ENCODE measurements around the gene MADCAM1. TPM values are rescaled to one million over a fixed set of nuclear protein-coding genes. Genes with fewer than 3 reads are reported as not detected.

The MADCAM1 gene
- total RNA-seq, 1 donor from 2014 or later: 0.37 TPM

DNA sequence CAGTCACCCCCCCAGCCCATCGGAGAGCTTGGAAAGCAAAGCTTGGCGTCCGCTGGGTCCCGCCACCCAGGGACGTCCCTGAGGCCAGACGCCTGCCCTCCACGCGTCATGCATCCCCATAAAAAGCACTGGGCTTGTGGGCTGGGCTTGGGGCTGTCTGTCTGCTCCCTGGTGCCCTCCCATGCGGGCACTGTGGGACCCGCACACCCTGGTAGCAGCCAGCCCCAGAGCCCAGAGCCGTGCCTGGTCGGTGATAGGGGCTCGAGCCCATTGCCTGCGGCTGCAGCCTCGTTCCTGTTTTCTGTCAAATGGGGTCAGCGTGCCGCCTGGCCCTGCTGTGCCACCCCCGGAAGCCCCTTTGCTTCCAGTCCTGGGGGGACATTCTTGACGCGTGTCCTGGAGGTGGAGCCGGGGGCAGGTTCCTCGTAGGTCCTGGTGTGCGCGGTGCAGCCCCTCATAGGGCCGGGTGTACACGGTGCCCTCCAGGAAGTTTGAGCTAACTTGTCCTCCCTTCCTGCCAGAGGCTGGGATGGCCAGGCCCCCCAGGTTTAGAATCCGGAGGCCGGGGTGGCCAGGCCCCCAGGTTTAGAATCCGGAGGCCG is 43.2 kb downstream of the MADCAM1 start:
- peak; percentile 19 for ATAC-seq
- DNase-seq: no peak
- intact Hi-C loops (cut with micrococcal nuclease): no loop called here

DNA sequence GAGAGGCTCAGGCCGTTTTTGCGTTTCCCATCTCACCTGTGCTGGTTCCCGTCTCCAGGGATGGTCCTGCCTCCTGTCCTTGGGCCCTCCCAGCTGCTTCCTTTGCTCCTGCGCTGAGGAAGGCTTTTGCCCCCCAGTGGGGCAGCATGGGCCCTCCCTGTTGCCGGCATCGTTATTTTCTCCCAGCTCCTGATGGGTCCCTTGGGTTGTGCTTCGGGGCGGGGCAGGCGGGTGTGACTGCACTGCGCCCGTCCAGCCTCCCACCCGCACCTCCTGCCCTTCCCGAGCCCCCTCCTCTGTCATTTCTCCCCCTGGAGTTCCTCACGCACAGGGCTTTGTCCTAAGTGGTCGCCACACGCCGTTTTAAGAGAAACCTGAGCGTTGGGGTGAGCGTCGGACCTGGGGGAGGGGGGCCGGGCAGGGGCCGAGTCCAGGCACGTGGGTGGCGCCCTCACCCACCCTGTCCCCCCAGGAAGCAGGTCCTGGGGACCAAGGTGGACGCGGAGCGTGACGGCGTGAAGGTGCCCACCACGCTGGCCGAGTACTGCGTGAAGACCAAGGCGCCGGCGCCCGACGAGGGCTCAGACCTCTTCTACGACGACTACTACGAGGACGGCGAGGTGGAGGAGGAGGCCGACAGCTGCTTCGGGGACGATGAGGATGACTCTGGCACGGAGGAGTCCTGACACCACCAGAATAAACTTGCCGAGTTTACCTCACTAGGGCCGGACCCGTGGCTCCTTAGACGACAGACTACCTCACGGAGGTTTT is 44.8 kb downstream of the MADCAM1 start:
- DNase-seq (no peak), ATAC-seq (no peak)
- intact Hi-C loops (cut with micrococcal nuclease): no loop called here

DNA sequence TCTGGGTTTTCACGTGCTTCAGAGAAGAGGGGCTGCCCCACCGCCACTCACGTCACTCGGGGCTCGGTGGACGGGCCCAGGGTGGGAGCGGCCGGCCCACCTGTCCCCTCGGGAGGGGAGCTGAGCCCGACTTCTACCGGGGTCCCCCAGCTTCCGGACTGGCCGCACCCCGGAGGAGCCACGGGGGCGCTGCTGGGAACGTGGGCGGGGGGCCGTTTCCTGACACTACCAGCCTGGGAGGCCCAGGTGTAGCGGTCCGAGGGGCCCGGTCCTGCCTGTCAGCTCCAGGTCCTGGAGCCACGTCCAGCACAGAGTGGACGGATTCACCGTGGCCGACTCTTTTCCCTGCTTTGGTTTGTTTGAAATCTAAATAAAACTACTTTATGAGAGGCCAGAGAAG is 45.4 kb downstream of the MADCAM1 start:
- intact Hi-C loops (cut with micrococcal nuclease): no loop called here
- ATAC-seq (no peak), DNase-seq (no peak)

DNA sequence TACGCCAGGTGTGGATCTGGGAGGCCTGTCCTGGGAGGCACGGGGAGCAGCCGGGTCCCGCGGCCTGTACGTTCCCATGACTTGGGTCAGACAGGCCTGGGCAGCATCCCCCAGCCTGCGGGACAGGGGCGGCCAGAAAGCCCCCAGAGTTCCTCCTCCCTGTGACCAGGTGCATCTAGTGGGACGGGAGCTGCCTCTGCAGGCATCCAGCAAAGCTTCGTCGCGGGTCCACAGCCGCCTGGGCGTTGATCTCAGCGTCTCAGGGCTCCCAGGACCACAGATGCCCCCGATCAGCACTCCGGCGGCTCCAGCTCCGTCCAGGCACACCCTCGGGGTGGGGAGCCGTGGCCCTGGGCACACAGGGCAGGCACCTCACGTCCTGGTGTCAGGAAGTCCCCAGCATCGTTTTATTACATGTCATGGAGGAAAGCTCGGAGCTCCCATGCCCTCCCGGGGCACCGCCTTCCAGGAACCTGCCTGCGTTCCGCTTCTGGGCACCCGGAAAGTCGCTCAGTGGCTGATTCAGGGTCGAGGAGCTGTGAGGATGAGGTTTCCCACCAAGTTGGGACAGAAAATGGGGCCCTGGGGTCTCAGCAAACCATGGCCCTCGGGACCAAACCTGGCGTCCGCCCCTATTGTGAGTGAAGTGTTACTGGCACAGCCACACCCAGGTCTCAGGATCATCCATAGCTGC is 46.0 kb downstream of the MADCAM1 start:
- DNase-seq (no peak), ATAC-seq (no peak)
- intact Hi-C loops (cut with micrococcal nuclease): no loop called here

DNA sequence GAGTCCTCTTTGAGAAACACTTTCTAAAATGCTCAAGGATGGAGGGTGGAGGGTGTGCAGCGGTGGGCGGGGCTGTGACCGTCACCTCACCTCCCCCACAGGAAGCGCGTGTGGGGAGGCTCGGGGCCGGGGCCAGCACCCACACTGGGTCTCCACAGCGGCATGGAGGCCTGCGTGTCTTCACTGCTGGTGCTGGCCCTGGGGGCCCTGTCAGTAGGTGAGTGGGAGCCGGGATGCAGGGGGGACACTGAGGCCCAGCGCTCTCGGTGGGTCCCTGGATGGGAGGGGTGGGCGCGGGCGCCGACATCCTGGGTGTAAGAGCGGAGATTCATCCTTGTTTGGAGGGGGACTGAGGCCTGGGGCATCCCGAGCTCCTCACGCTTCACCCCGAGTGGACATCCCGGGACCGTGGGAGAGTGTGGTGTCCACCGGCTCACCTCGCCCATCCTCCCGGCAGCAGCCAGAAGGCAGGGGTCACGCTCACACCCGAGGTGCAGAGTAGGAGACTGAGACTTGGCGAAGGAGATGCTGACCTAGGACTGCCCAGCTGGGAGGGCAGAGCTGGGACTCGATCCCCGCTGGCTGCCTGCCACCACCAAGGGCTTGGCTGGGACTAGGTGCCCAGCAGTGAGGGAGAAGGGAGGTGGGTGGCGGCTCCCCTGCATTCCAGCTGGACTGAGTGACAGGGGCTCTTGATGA is 47.8 kb downstream of the MADCAM1 start, which contains the start of gene GZMM:
GZMM (plus strand) TSS at position 144 of the 699 bp plus-strand sequence; CDS start at position 163, 19 bp downstream.
- intact Hi-C loops (cut with micrococcal nuclease): no loop called here
- DNase-seq (no peak), ATAC-seq (peak; percentile 31)

DNA sequence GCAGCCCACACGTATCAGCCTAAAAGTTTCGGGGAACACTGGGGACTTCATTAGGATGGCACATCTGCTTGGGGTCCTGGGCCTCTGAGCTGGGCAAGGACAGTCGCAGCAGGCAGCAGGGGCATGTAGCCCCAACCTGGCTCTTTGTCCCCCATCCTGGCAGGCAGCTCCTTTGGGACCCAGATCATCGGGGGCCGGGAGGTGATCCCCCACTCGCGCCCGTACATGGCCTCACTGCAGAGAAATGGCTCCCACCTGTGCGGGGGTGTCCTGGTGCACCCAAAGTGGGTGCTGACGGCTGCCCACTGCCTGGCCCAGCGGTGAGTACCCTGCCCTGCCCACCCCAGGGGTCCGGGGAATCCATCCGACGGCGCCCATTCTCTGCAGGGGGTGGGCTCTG is 50.8 kb downstream of the MADCAM1 start:
- no peak for ATAC-seq
- DNase-seq: no peak
- intact Hi-C loops (cut with micrococcal nuclease): no loop called here

DNA sequence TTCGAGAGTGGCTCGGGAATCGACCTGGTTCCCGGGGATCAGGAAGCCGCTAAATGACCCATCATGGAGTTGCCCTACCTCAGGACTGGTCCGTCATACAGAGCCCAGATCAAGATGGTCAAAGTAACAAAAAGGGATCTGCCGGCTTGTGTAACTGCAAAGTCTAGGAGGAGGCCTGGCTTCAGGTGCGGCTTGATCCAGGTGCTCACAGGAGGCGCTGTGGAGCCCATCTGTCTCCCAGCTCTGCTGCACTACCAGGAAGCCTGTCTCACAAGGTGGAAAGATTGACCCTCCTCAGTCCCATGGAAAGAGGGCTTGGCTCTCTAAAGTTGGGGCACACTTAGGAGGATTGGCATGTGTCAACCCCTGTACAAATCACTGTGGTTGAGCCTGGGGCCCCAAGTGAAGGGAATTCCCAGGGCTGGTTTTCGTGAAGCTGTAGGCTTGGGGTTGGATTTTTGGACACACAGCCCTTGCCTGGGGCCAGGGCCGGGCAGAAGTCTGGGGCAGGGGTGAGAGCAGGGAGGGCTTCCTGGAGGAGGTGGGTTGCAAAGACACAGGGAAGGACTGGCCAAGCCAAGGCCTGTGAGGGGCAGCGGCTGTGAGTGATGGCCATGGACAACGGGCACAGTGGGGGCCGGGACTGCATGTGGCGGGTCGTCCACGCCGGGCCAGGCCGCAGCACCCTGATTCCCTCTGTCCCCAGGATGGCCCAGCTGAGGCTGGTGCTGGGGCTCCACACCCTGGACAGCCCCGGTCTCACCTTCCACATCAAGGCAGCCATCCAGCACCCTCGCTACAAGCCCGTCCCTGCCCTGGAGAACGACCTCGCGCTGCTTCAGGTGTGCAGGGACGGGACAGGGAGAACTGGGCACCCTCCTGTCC is 51.8 kb downstream of the MADCAM1 start:
- ATAC-seq (no peak), DNase-seq (no peak)
- intact Hi-C loops (cut with micrococcal nuclease): no loop called here

DNA sequence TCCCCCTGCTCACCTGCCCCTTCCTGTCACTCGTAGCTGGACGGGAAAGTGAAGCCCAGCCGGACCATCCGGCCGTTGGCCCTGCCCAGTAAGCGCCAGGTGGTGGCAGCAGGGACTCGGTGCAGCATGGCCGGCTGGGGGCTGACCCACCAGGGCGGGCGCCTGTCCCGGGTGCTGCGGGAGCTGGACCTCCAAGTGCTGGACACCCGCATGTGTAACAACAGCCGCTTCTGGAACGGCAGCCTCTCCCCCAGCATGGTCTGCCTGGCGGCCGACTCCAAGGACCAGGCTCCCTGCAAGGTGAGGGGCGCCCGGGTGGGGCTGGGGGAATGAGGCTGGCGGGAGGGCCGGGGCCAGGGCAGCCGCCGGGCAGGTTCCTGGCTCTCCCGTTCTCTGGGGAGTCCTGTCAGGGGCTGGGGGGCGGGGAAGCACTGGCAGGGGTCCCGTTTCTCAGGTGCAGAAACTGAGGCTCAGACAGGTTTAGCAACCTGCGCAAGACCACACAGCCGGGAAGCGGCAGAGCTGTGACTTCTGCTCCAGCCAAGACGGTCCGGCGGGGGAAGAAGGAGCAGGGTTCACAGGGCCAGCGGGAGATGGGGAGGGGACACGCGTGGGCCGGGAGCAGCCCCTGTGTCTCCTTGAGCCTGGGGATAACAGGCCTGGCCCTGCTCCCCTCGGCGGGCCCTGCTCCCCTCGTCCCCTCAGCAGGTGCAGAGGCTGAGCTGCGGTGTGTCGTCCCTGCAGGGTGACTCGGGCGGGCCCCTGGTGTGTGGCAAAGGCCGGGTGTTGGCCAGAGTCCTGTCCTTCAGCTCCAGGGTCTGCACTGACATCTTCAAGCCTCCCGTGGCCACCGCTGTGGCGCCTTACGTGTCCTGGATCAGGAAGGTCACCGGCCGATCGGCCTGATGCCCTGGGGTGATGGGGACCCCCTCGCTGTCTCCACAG is 52.9 kb downstream of the MADCAM1 start:
- ATAC-seq: no peak
- no peak for DNase-seq
- intact Hi-C loops (cut with micrococcal nuclease): no loop called here

DNA sequence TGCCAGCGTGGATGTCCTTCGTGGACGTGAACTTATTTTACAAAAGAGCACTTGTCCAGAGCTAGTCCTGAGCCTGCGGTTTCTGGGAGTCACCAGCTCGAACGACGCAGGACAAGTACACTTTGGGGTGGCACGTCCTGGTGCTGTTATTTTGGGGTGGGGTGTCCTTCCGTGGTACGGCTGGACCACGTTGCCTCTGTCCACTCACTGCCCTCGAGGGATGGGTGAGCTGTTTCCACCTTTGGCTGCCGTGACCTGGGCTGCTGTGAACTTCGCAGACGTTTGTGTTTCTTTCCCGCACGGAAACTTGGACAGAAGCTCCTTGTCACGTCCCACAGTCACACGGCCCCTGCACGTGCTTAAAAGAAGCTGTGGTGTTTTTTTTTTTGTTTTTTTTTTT is 58.5 kb downstream of the MADCAM1 start:
- ATAC-seq: no peak
- intact Hi-C loops (cut with micrococcal nuclease): no loop called here
- no peak for DNase-seq

Other genes with a start within 250 kb of the MADCAM1 start
- gene PLPP2, start 205.1 kb upstream of the MADCAM1 start, total RNA-seq: 0.27 TPM
- gene MIER2, start 151.7 kb upstream of the MADCAM1 start, total RNA-seq: 20.0 TPM
- gene C2CD4C, start 87.3 kb upstream of the MADCAM1 start, total RNA-seq: 1.3 TPM
- 11.0 TPM for gene SHC2, start 35.5 kb upstream of the MADCAM1 start, total RNA-seq
- gene TPGS1, start 11.0 kb downstream of the MADCAM1 start, total RNA-seq: 10.5 TPM
- 110 TPM for gene CDC34, start 35.3 kb downstream of the MADCAM1 start, total RNA-seq
- 0.37 TPM for gene GZMM, start 47.6 kb downstream of the MADCAM1 start, total RNA-seq
- gene BSG, start 76.1 kb downstream of the MADCAM1 start, total RNA-seq: 1,923 TPM
- 14.3 TPM for gene HCN2, start 93.4 kb downstream of the MADCAM1 start, total RNA-seq
- 55.5 TPM for gene POLRMT, start 137.1 kb downstream of the MADCAM1 start, total RNA-seq
- not detected for gene FGF22, start 143.4 kb downstream of the MADCAM1 start, total RNA-seq
- 24.4 TPM for gene RNF126, start 166.7 kb downstream of the MADCAM1 start, total RNA-seq
- gene FSTL3, start 179.9 kb downstream of the MADCAM1 start, total RNA-seq: 24.6 TPM
- gene PRSS57, start 199.0 kb downstream of the MADCAM1 start, total RNA-seq: not detected
- 30.1 TPM for gene PALM, start 212.4 kb downstream of the MADCAM1 start, total RNA-seq

Data from left ventricle myocardium superior (tissue), 1 donor.